ENCODE measurements around the gene DNAJB1. TPM values are rescaled to one million over a fixed set of nuclear protein-coding genes. Genes with fewer than 3 reads are reported as not detected.
A peak's percentile ranks its signal among the peaks of the same experiment; 100 is the strongest.

Gene DNAJB1
- total and polyA plus RNA-seq, 2 experiments from 2014 or later = 43.2 to 53.3 TPM

GRCh38 chr19:14562660-14563589, 44.7 kb upstream of the DNAJB1 start:
- Histone ChIP-seq H3K27ac (ENCODE audit: low read depth) (peak overlapping the region; percentile 59; the same call in 1 of the 2 replicates), H3K36me3 (ENCODE audit: insufficient read depth) (no peaks in the 10 kb centered on the region; the same call in 1 of the 2 replicates), H3F3A (replicated peaks; ENCODE audit: low read depth) (peaks cover 5% of the 10 kb centered on the region; the same call in 1 of the 2 replicates), H2AFZ (no peak overlapping the region), H4K20me1 (replicated peaks; ENCODE audit: insufficient read depth) (peaks cover 3% of the 10 kb centered on the region), H3K4me1 (ENCODE audit: insufficient read depth) (peaks cover 46% of the 10 kb centered on the region), H3K79me2 (replicated peaks; ENCODE audit: insufficient read depth) (peaks cover 35% of the 10 kb centered on the region), H3K27me3 (ENCODE audit: insufficient read depth) (no peaks in the 10 kb centered on the region), H3K4me2 (peak overlapping the region; percentile 60; the same call in 1 of the 2 replicates), H3K9me2 (ENCODE audit: insufficient read depth) (no peaks in the 10 kb centered on the region), H3K4me3 (no peak overlapping the region)
- TF ChIP-seq REST (IDR thresholded peaks at IDR 0.05; ENCODE audit: unreplicated experiment) (no peak), CTCF (conservative IDR thresholded peaks at IDR 0.05; ENCODE audit: low read depth in 2 of 2) (peak in 1 of 2 experiments; percentile 20; a peak in 2 of 4 replicates)
- peaks cover 17% of the 10 kb centered on the region for H3K27me3 Mint-ChIP-seq (ENCODE audit: insufficient read depth, low read depth, poor library complexity)
- peak; percentile 70 for DNase-seq (ENCODE audit: low spot score)
- peaks cover 48% of the 10 kb centered on the region for H3K4me1 Mint-ChIP-seq
- H3K36me3 Mint-ChIP-seq (ENCODE audit: low read depth) = peaks cover 8% of the 10 kb centered on the region
- H3K4me3 Mint-ChIP-seq = no peak overlapping the region
- peak; percentile 20 for ATAC-seq
- peak overlapping the region; percentile 84 for H3K27ac Mint-ChIP-seq
- H3K9me3 Mint-ChIP-seq = no peaks in the 10 kb centered on the region; the same call in 2 of the 3 replicates

GRCh38 chr19:14561847-14562351, 43.7 kb upstream of the DNAJB1 start:
- Histone ChIP-seq H3K4me1 (ENCODE audit: insufficient read depth) (peaks cover 46% of the 10 kb centered on the region), H3F3A (replicated peaks; ENCODE audit: low read depth) (peaks cover 5% of the 10 kb centered on the region; the same call in 1 of the 2 replicates), H4K20me1 (replicated peaks; ENCODE audit: insufficient read depth) (peaks cover 4% of the 10 kb centered on the region), H3K9me2 (ENCODE audit: insufficient read depth) (no peaks in the 10 kb centered on the region), H2AFZ (no peak overlapping the region), H3K4me3 (no peak overlapping the region), H3K79me2 (replicated peaks; ENCODE audit: insufficient read depth) (peaks cover 46% of the 10 kb centered on the region), H3K27ac (ENCODE audit: low read depth) (peak overlapping the region; percentile 80), H3K36me3 (ENCODE audit: insufficient read depth) (no peaks in the 10 kb centered on the region; the same call in 1 of the 2 replicates), H3K4me2 (no peak overlapping the region), H3K27me3 (ENCODE audit: insufficient read depth) (no peaks in the 10 kb centered on the region)
- peak overlapping the region; percentile 90 for H3K27ac Mint-ChIP-seq
- peak; percentile 6; the same call in 1 of the 3 replicates for ATAC-seq
- peaks cover 40% of the 10 kb centered on the region for H3K4me1 Mint-ChIP-seq
- H3K9me3 Mint-ChIP-seq = no peaks in the 10 kb centered on the region
- TF ChIP-seq ZNF114 (CRISPR knock-in tag; IDR thresholded peaks at IDR 0.05) (no peak), JUNB (IDR thresholded peaks at IDR 0.05; ENCODE audit: unreplicated experiment) (no peak), EZH2phosphoT487 (IDR thresholded peaks at IDR 0.05; ENCODE audit: unreplicated experiment) (no peak), ZNF331 (CRISPR knock-in tag; IDR thresholded peaks at IDR 0.05; ENCODE audit: low read depth) (no peak), ETS1 (IDR thresholded peaks at IDR 0.05) (no peak)
- H3K4me3 Mint-ChIP-seq = no peak overlapping the region
- H3K36me3 Mint-ChIP-seq (ENCODE audit: low read depth) = peaks cover 3% of the 10 kb centered on the region; the same call in 1 of the 3 replicates
- H3K27me3 Mint-ChIP-seq (ENCODE audit: insufficient read depth, low read depth, poor library complexity) = peaks cover 15% of the 10 kb centered on the region
- peak; percentile 49 for DNase-seq (ENCODE audit: low spot score)

All from GM23338 (cell line).